Adipose tissue (tissue), 3 donors: ENCODE results near the gene ABLIM3. TPM values are rescaled to one million over a fixed set of nuclear protein-coding genes. Genes with fewer than 3 reads are reported as not detected.

Experiments
- H3K27ac ChIP-seq: one replicate; pipeline ENCODE4 v1.5.1; 2013; ENCODE audit warnings: low read depth, low read length
- WGBS, 3 donors: extraction: QIAGEN DNeasy Blood & Tissue Kit; methylation state at CpG; one replicate each; pipeline ENCODE4 v1.1.7; 2013; 5-methylcytosine and 5-hydroxymethylcytosine counted together
- polyA plus RNA-seq, 3 donors: library from polyadenylated mRNA; stranded (reverse); fragments of 200-250 nt; gene quantifications; one replicate each; pipeline ENCODE4 v1.2.3, GENCODE V29; 2013
- donor health status: healthy with polysubstance abuse.
- donor health status: Bipolar disorder and iron deficiency.
- donor health status: healthy.

Gene ABLIM3
- polyA plus RNA-seq, 3 donors, result 5.4 to 148 (median 37.5) TPM

DNA sequence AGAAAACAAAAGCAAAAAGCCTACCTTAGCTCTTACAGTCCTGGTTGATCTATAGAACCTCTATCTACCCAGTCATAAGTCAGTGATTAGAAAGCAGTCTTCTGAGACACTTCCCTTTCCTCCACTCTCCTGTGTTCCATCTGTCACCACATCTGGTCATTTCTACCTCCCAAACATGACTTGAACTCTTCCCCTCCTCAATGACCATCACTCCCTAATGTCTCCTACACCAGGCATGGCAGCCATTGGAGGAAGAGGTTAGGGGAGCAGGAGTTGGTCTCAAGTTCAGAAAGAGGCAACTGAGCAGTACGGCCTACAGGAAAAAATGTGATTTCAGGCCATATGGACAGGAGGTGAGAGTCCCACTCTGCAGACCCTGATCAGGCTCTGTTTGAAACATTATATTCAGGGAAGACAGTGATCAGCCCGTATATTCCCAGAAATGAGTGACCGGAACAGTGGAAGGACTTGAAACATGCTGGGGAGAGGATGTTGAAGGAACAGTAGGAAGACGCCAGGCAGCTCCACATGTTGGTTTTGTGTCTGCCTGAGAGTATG is 12.0 kb downstream of the ABLIM3 start:
- H3K27ac ChIP-seq, result no peak overlapping the region
- 85 to 93% (median 89%) methylated on average over 4 of the region's 4 CpGs for WGBS, 3 donors

DNA sequence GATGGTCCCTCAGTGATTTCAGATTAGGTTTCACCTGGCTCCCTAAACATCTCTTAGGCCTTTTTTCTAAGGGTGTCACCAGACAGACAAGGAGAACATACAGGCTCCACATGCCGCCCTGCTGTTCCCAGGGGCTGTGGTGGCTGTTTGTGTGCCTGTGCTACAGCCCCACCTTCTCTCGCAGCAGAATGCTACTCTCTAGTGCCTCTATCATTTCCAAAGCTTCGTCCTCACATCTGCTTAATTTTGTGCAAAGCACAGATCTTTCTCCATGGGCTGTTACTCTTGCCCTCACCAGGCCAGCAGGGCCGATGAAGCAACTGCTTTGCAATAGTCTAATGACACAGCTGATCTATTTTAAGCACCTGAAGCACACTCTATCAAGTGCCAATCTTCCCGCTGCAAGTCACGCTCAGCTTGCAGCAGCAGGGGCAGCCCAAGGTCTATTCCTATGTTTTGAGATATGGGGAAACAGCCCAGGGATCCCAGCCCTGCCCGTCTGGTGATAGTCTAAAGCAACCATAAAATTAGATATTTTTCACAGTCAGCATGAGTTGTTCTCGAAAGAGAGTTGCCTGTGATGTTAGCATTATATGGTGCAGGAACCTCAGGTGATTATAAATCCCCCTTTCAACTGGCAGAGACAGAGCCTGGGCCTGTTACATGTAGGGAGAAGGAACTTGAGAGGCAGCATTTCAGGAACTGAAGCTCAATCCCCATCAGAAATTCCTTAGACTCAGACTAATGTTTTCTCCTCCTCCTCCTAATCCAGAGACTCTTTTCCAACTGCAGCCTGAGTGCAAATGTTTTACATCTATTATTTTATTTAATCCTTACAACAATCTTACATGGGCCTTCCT is 12.7 kb downstream of the ABLIM3 start:
- WGBS, 3 donors, result 49 to 58% (median 50%) methylated on average over 8 of the region's 8 CpGs
- H3K27ac ChIP-seq, result no peak overlapping the region

DNA sequence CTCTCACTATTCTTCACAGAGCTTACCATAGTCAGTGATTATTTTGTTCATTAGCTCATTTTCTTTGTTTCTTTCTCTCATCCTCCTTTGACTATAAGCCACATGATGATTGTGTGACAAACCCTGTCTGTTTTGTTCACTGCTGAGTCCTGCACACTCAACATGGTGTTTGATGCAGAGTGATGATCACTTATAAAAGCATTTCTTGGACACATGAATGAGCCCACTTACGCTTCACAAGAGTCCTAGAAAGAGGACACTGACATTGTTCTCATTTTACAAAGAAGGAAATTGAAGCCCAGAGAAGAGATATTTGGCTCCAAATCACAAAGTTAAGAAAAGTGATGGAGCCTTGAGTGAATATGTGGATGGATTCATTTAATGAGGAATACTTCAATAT is 13.4 kb downstream of the ABLIM3 start:
- 91 to 94% (median 93%) methylated on average over 1 of the region's 1 CpG for WGBS, 3 donors
- H3K27ac ChIP-seq, result no peak overlapping the region

DNA sequence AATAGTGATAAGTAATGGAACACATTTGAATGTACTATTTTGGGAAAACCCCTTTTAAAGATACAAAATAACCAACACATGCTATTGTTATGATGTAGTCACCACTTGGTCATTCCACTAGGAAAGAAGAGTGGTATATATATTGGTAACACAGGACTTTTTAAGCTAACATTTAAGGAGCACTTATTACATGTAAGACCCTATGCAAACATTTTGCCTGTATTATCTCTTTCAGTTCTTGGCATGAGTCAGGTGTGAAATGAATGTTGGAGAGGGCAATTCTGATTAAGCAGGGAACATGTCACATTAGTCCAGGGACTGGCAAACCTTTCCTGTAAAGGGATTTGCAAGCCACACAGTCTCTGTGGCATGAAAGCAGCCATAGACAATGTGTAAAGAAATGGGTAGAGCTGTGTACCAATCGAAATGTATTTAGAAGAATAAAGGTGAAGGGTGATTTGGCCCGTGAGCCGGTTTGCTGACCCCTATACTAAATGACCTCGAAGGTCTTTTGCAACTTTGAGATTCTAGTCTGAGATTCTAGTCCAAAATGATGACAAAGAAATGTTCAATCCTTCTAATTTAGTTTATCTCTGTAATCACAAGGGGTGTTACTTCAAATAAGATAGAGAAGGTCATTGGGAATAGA is 15.3 kb downstream of the ABLIM3 start:
- 75 to 84% (median 79%) methylated on average over 4 of the region's 4 CpGs for WGBS, 3 donors
- no peak overlapping the region for H3K27ac ChIP-seq

DNA sequence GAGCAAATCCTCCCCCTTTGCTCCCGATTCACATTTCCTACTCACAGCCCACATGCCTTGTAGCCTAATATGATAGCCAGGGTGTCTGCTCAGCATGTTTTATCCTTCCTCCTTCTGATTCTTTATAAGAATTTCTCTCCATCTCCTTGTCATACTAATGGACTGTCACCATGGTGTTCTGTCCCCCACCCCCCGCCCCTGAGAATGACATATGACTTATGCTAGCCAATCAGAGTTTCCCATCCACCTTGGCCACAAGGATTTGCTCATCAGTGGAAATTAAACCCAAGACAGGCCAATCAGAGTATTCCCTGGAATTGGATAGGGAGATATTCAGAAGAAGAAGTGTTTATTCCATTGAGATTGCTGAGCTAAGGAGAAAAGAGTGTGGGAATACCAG is 16.0 kb downstream of the ABLIM3 start:
- no peak overlapping the region for H3K27ac ChIP-seq
- 79 to 89% (median 85%) methylated on average over 2 of the region's 2 CpGs for WGBS, 3 donors

DNA sequence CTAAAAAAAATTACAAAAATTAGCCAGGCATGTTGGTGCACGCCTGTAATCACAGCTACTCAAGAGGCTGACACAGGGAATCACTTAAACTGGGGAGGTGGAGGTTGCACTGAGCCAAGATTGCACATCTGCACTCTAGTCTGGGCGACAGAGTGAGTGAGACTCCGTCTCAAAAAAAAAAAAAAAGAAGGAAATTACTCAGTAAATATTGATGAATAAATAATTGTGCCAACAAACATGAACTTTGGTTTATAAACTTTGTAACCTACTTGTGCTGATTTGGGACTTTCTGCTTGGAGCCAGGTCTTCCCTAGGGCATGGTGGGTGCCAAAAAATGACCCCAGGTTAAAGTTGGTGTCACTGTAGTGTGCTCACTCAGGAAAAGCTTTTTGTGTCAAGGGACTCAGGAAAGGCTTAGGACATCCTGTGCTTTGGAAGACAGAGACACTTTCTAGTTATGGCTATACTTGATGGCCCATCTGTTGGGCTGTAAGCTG is 19.0 kb downstream of the ABLIM3 start:
- 41 to 66% (median 55%) methylated on average over 3 of the region's 3 CpGs for WGBS, 3 donors
- no peak overlapping the region for H3K27ac ChIP-seq

DNA sequence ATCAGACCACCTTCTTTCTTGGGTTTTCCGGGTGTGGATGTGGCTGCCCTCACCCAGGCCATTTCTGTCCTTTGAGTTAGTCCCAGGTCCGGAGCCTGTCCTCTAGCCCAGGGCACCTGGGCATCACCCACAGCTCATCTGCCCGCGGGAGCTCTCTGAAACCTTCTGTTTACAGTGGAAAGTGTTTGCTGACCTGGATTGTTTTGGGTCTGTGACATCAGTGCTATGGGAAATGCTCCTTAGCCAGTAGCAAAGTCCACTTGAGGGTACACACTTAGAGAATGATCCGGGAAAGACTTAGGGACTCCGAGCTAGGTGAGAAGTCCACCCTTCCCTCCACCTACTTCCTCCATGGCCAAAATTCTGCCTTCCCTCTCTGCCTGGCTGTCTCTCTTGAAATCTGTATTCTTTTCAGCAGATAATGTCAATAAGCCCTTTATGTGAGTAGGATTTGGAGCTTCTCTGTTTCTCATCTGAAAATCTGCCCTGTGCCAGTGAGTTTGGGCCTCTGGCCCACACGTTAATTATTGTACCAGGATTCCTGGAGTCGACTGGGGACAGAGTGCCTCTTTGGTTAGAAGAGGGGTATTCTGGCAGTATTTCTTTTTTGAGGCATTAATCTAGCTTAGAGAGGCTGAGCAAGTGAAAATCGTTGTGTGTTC is 19.9 kb downstream of the ABLIM3 start:
- WGBS, 3 donors, result 62 to 81% (median 73%) methylated on average over 9 of the region's 9 CpGs

DNA sequence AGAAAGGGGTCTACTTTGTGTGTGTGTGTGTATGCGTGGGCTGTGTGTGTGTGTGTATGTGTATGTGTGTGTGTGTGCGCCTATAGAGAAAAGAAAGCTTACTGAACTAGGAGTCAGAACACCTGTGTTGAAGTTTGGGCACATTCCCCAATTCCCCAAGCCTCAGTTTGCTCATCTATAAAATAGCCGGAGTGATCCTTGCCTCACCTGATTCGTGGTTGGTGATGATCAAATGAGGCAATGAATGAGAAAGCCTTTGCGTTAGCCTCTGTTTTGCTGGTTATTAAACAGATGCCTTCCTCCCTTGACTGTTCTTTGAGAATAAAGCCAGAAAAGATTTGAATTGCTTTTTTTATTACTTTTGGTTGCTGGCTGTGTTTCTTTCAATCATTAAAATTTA is 20.6 kb downstream of the ABLIM3 start:
- no peak overlapping the region for H3K27ac ChIP-seq

More for the DNA sequence above, 19.9 kb downstream of the ABLIM3 start:
- H3K27ac ChIP-seq, result peak overlapping the region; percentile 23

DNA sequence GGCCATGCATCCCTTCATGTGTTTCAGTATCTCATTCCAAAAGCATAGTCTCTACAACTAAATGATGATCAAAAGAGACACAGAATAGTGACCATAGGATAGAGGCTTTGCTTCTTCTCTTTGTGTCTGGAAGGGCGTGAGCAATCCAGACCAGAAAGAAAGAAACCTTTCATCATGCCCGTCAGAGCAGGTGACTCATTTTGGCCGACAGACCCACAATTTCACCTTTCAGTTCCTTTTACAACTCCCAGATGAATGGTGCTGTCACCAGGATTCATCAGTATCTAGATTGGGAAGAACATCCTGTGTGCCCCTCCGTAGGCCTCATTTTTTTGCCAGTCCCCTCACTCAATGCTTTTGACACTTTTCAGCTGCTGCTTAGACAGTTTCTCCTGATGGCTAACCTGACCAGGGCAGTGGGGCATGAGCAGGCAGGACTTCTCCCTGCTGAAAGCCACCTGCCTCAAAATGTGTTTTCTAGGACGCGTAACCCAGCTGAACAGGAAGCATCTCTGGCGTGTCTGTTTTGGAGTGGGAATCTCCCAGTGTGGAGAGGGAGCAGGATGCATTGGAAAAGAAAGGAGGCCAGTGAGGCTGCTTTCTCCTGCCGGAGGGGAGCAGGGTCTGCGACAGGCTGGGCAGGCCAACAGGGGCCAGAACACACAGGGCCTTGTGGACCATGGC is 21.2 kb downstream of the ABLIM3 start:
- H3K27ac ChIP-seq, result no peak overlapping the region
- 62 to 74% (median 67%) methylated on average over 9 of the region's 9 CpGs for WGBS, 3 donors

More for the DNA sequence above, 20.6 kb downstream of the ABLIM3 start:
- WGBS, 3 donors, result 88 to 91% (median 90%) methylated on average over 5 of the region's 5 CpGs

DNA sequence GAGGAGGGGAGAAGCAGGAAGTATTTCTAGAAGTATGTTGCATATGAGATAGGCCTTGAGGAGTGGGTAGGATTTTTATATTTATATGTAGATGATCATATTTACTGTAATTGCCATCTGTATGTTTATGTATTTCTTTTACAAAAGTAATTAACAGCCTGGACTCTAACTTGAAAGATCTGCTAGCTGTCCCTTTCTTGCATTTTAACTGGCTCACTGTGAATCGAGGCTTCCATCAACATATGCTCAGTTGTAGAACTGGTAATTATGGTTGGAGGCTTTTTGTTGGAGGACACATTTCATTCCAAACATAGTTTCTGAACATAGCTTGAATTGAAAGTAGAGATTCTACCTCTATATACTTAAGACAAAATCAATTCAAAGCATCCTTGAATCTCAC is 23.4 kb downstream of the ABLIM3 start:
- WGBS, 3 donors, result 80 to 93% (median 83%) methylated on average over 1 of the region's 1 CpG
- H3K27ac ChIP-seq, result no peak overlapping the region

DNA sequence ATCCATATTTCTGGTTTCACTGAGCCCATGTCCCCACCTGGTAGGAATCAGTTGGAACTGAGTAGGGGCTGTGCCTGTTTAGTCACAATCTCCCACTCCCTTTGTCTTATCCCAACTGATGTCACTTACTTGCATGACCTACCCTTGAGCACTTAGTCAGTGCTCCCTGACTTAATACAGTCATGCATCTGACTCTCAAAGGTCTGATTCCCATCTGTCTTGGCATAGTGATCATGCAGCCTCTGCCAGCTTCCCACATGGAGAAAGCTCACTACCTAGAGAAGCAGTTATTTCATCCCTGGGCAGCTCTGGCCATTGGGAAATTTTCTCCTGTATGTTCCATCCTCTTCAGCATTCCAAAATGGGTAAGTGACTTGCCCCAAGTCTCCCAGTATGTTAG is 24.8 kb downstream of the ABLIM3 start:
- no peak overlapping the region for H3K27ac ChIP-seq

DNA sequence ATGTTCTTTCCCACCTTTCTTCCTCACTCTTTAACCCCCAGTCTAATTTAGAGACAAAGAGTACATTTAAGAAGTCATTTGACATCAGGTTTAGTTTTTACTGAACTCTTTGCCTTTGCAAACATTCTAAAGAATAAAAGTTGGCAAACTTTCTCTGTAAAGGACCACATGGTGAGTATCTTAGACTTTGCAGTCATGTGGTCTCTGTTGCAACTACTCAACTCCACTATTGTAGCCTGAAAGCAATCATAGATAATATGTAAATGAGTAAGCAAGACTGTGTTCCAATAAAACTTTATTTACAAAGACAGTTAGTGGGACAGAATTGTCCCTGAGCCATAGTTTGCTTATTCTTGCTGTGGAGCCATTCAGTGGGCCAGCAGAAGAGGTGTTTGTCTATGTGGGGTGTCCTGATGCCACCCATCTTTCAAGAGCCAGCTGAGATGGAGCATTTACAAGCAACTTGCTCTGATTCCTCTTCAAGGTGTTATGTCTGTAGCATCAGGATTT is 25.4 kb downstream of the ABLIM3 start:
- no peak overlapping the region for H3K27ac ChIP-seq

DNA sequence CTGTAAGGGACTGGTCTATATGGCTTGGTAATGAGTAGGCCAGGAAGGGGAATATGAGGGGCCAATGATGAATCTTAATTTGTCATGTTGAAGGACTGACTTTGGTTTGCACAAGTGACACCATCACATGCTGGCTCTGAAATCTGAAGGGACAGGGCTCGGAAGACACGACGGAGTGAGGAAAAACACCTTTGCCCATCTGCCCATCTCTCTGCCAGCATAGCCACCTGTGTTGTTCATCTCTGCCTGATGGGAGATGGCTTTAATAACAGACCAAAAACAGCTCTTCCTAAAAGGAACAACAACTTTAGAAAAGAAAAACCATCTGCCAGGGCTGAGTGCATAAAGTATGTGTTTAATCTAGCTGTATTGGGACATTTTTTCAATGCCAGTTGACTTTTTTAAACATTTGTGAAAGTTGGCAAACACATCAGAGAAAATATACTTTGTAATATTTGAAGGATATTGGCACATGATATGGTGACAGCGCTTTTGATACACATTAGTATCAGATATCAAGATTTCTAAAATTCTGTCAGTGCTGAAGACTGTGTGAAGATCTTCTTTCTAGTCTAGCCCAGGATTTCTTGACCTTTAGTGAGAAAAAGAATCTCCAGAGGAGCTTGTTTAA is 27.1 kb downstream of the ABLIM3 start:
- no peak overlapping the region for H3K27ac ChIP-seq
- WGBS, 3 donors, result 92% methylated on average over 4 of the region's 4 CpGs

DNA sequence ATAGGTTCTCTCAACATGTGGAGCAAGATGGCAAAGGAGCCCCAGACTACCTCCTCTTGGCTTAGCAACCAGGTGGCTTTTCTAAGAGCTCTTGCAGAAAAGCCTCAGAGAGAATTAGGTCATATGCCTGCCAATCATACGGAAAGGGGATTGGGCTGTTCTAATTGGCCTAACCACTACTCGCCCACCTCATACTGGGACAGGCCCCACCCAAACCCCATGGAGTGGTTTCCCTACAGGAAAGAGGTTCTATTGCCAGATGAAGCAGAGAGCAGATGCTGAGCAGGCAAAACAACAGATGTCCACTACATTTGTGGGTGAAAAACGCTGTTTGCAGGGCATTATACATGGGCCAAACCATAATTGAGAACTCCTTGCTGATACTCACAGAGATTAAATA is 29.0 kb downstream of the ABLIM3 start:
- H3K27ac ChIP-seq, result no peak overlapping the region
- WGBS, 3 donors, result 59 to 70% (median 65%) methylated on average over 3 of the region's 3 CpGs

DNA sequence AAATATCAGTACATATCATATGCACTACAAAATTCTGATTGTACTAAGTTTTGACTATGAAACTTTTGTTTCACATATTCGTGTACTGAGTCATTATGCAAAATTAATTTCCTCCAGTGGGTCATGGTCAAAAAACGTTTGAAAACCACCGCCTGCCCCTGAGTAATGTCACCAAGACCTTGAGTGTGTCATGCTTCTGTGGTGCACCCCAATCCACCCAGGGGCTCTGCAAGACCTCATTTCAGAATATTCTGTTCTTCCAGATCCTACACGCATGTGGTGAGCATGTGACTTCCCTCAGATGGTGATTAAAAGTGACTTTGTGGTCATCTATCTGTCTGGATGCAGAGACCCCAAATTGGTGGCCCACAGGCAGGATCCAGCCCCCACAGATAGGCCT is 31.0 kb downstream of the ABLIM3 start:
- peak overlapping the region; percentile 15 for H3K27ac ChIP-seq
- WGBS, 3 donors, result 60 to 67% (median 64%) methylated on average over 4 of the region's 4 CpGs

DNA sequence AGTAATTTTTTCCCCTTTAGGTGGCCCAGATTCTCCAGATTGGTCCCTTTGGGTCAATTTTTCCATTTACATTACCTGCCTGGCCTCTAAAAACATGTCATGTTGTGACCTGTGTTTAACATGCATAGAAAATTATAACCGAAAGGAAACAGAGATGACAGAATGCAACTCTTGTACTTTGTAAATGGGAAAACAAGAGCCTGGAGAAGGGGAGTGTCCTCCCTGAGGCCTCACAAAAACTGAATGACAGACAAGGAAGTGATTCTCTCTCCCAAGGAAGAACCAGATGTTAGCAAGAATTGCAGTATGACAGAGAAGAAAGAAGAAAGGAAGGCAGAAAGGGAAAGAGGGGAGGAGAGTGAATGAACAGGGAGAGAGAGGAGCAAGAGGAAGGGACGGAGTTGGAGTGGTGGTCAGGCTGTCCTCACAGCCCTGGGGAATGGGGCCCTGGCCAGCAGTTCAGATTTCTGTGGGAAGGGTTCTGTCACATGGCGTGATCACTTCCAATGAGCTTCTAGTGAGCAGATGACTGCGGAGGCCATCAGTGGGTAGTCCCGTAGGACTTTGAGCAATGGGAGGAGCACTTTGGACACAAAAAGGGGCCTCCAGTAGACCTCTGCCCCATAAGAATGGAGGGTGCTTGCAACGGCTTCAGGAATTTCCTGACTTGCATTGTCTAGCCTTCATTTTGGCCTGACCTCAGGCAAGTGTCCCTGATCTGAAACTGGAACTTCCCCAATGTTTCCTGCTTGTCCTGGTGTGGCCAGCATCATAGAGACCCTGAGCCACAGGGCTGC is 31.6 kb downstream of the ABLIM3 start:
- peak overlapping the region; percentile 15 for H3K27ac ChIP-seq
- WGBS, 3 donors, result 68 to 86% (median 72%) methylated on average over 6 of the region's 6 CpGs

DNA sequence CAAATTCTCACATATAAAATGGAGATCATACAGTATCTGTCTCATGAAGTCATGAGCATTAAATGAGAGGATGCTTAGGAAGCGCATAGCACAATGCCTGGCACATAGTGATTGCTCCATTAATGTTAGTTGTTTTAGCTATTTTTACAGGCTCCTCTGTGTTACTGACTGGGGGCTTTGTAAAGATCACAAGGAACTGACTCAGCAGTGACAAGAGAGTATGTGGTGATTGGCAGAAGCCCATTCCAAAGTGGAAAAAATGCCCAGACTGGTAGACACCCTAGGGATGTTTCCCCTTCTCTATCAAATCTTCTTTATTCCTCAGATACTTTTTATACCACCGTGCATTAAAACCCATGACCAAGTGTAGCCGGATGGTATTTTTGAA is 33.5 kb downstream of the ABLIM3 start:
- H3K27ac ChIP-seq, result no peak overlapping the region
- 87 to 93% (median 87%) methylated on average over 3 of the region's 3 CpGs for WGBS, 3 donors
